ENCODE results near the gene ACTR3C.
"Not testable (repeated sequence)": the region's sequence is repeated elsewhere in the genome, so short reads cannot be mapped to it uniquely, and the experiment has no call there.

The ACTR3C gene

GRCh38 chr7:150334108-150334507 lies 10.8 kb upstream of the ACTR3C start:
- DNase-seq: no peak

GRCh38 chr7:150333659-150334058 lies 10.3 kb upstream of the ACTR3C start:
- no peak for DNase-seq

GRCh38 chr7:150332852-150333635 lies 9.7 kb upstream of the ACTR3C start:
- no peak for DNase-seq

- DNase-seq: no peak
Measured at GRCh38 chr7:150330211-150330885, 7.0 kb upstream of the ACTR3C start.

- DNase-seq: no peak
Measured at GRCh38 chr7:150329331-150330120, 6.2 kb upstream of the ACTR3C start.

- no peak for DNase-seq
Measured at GRCh38 chr7:150327308-150327707, 4.0 kb upstream of the ACTR3C start.

- no peak for DNase-seq
Measured at GRCh38 chr7:150326657-150327268, 3.4 kb upstream of the ACTR3C start.

GRCh38 chr7:150325901-150326300 lies 2.6 kb upstream of the ACTR3C start:
- DNase-seq: no peak

- no peak for DNase-seq
Measured at GRCh38 chr7:150325110-150325611, 1.8 kb upstream of the ACTR3C start.

- no peak for DNase-seq
Measured at GRCh38 chr7:150324373-150324961, 1.1 kb upstream of the ACTR3C start.

- DNase-seq: peak in 1 of 2 experiments; percentile 53
Measured at GRCh38 chr7:150323682-150324372, 482 bp upstream of the ACTR3C start.

GRCh38 chr7:150322114-150322832 lies 1.1 kb downstream of the ACTR3C start:
- DNase-seq: no peak

- no peak for DNase-seq
Measured at GRCh38 chr7:150321788-150322113, 1.6 kb downstream of the ACTR3C start.

- no peak for DNase-seq
Measured at GRCh38 chr7:150317748-150318444, 5.4 kb downstream of the ACTR3C start.

GRCh38 chr7:150316987-150317386 lies 6.4 kb downstream of the ACTR3C start:
- not testable (repeated sequence) for DNase-seq

GRCh38 chr7:150314639-150315239 lies 8.6 kb downstream of the ACTR3C start:
- no peak for DNase-seq

GRCh38 chr7:150313870-150314269 lies 9.5 kb downstream of the ACTR3C start:
- no peak for DNase-seq

- no peak for DNase-seq
Measured at GRCh38 chr7:150313367-150313809, 10.0 kb downstream of the ACTR3C start.

- not testable (repeated sequence) for DNase-seq
Measured at GRCh38 chr7:150312649-150313366, 10.5 kb downstream of the ACTR3C start.

Measured in NCI-H187 (cell line).